ENCODE data around the gene ZDHHC3. TPM values are rescaled to one million over a fixed set of nuclear protein-coding genes. Genes with fewer than 3 reads are reported as not detected.

The ZDHHC3 gene
- total and polyA plus RNA-seq, 7 donors: 43.2 to 82.8 (median 62.9) TPM

- intact Hi-C loops (cut with DNase I): no loop called here
- Histone ChIP-seq H3K27me3 (no peaks in the 10 kb centered on the region), H3K27ac (no peak overlapping the region), H3K36me3 (peaks cover 0 to 23% (median 12%) of the 10 kb centered on the region in 4 donors), H3K9me3 (no peaks in the 10 kb centered on the region), H3K4me1 (no peaks in the 10 kb centered on the region), H3K4me3 (no peak overlapping the region)
- 91 to 95% methylated on average over 12 of the region's 12 CpGs for WGBS, 2 donors
- DNase-seq: no peak
- TF ChIP-seq CTCF (IDR thresholded peaks at IDR 0.05): no peak
- no peak for TF ChIP-seq POLR2AphosphoS5 (IDR thresholded peaks at IDR 0.05)
- TF ChIP-seq EP300 (IDR thresholded peaks at IDR 0.05): no peak
- no peak for TF ChIP-seq POLR2A (IDR thresholded peaks at IDR 0.05)
Observed at GRCh38 chr3:44918087-44918486, 57.9 kb downstream of the ZDHHC3 start.

GRCh38 chr3:44915702-44916438, 60.1 kb downstream of the ZDHHC3 start:
- intact Hi-C loops (cut with DNase I): no loop called here
- 83 to 87% methylated on average over 8 of the region's 8 CpGs for WGBS, 2 donors
- Histone ChIP-seq H3K4me3 (no peak overlapping the region), H3K27ac (no peak overlapping the region), H3K27me3 (no peaks in the 10 kb centered on the region), H3K4me1 (no peaks in the 10 kb centered on the region), H3K9me3 (no peaks in the 10 kb centered on the region), H3K36me3 (peaks cover 0 to 14% (median 5%) of the 10 kb centered on the region in 4 donors)
- TF ChIP-seq POLR2AphosphoS5 (IDR thresholded peaks at IDR 0.05) (no peak), EP300 (IDR thresholded peaks at IDR 0.05) (no peak), CTCF (IDR thresholded peaks at IDR 0.05) (no peak)
- no peak for DNase-seq

GRCh38 chr3:44914936-44915335, 61.0 kb downstream of the ZDHHC3 start:
- 35 to 66% methylated on average over 4 of the region's 4 CpGs for WGBS, 2 donors
- no peaks in the 10 kb centered on the region for H3K9me3 ChIP-seq
- H3K36me3 ChIP-seq: peaks cover 0 to 11% (median 4%) of the 10 kb centered on the region in 4 donors
- DNase-seq: no peak
- peaks cover 0 to 2% (median 0%) of the 10 kb centered on the region in 3 donors for H3K27me3 ChIP-seq
- TF ChIP-seq CTCF (IDR thresholded peaks at IDR 0.05) (peak in 1 of 4 experiments; percentile 7), EP300 (IDR thresholded peaks at IDR 0.05) (no peak)
- no peak overlapping the region for H3K4me3 ChIP-seq
- intact Hi-C loops (cut with DNase I): loop anchor here (5.0 kb wide), 1 partner anchor 383 kb away; no protein-coding TSS in a partner anchor
- no peaks in the 10 kb centered on the region for H3K4me1 ChIP-seq
- H3K27ac ChIP-seq: no peak overlapping the region

GRCh38 chr3:44913868-44914468, 62.0 kb downstream of the ZDHHC3 start:
- TF ChIP-seq CTCF (IDR thresholded peaks at IDR 0.05) (peak in 3 of 4 experiments; percentile 46 to 76 (median 55)), EP300 (IDR thresholded peaks at IDR 0.05) (no peak)
- peaks cover 0 to 11% (median 4%) of the 10 kb centered on the region in 4 donors for H3K36me3 ChIP-seq
- no peak for DNase-seq
- no peak overlapping the region for H3K27ac ChIP-seq
- H3K4me3 ChIP-seq: no peak overlapping the region
- H3K4me1 ChIP-seq: no peaks in the 10 kb centered on the region
- H3K27me3 ChIP-seq: peaks cover 0 to 11% (median 0%) of the 10 kb centered on the region in 3 donors
- intact Hi-C loops (cut with DNase I): loop anchor here (5.0 kb wide), 1 partner anchor 382 kb away; no protein-coding TSS in a partner anchor
- WGBS, 2 donors: 27 to 30% methylated on average over 4 of the region's 4 CpGs
- no peaks in the 10 kb centered on the region for H3K9me3 ChIP-seq
